Neural progenitor cell (in vitro differentiated cells): ENCODE results near the gene DCAF8L2. TPM values are rescaled to one million over a fixed set of nuclear protein-coding genes. Genes with fewer than 3 reads are reported as not detected.

Source experiments
- DNase-seq: peaks from one replicate; pipeline ENCODE4 v3.0.0-alpha.2; 2016; ENCODE audit warnings: low spot score
- H2AFZ ChIP-seq: fragments of 200-600 bp; sonication (generic); replicated peaks from 2 replicates; pipeline ENCODE4 v1.6.1; 2016; ENCODE audit warnings: antibody characterized with exemption
- H3F3A ChIP-seq: fragments of 200-600 bp; sonication (generic); 2 replicates; pipeline ENCODE4 v1.6.1; 2016; ENCODE audit warnings: antibody characterized with exemption, low read depth
- H3K27ac ChIP-seq: fragments of 200-600 bp; sonication (generic); 2 replicates; pipeline ENCODE4 v1.5.1; 2016; ENCODE audit warnings: mild to moderate bottlenecking
- H3K27me3 ChIP-seq: fragments of 200-600 bp; sonication (generic); 2 replicates; pipeline ENCODE4 v1.6.1; 2016; ENCODE audit warnings: mild to moderate bottlenecking, moderate library complexity
- H3K36me3 ChIP-seq: fragments of 200-600 bp; sonication (generic); 2 replicates; pipeline ENCODE4 v1.5.1; 2016
- H3K4me1 ChIP-seq: fragments of 200-600 bp; sonication (generic); 2 replicates; pipeline ENCODE4 v1.6.1; 2016; ENCODE audit warnings: mixed run types
- H3K4me2 ChIP-seq: fragments of 200-600 bp; sonication (generic); 2 replicates; pipeline ENCODE4 v1.6.1; 2016
- H3K4me3 ChIP-seq: fragments of 200-600 bp; sonication (generic); 2 replicates; pipeline ENCODE4 v1.5.1; 2016
- H3K79me2 ChIP-seq: fragments of 200-600 bp; sonication (generic); 2 replicates; pipeline ENCODE4 v1.6.1; 2016; ENCODE audit warnings: low read depth
- H3K9ac ChIP-seq: fragments of 200-600 bp; sonication (generic); 2 replicates; pipeline ENCODE4 v1.6.1; 2016
- H3K9me3 ChIP-seq: fragments of 200-600 bp; sonication (generic); 2 replicates; pipeline ENCODE4 v1.5.1; 2016; ENCODE audit warnings: low read depth
- H4K20me1 ChIP-seq: fragments of 200-600 bp; sonication (generic); 2 replicates; pipeline ENCODE4 v1.6.1; 2016; ENCODE audit warnings: low read depth
- H3K27ac Mint-ChIP-seq: 3 replicates; pipeline ENCODE4 v1.8.0; 2021; ENCODE audit warnings: mixed read lengths
- H3K27me3 Mint-ChIP-seq: 2 replicates; pipeline ENCODE4 v1.8.0; 2022; ENCODE audit warnings: low read depth, mild to moderate bottlenecking, inconsistent platforms, moderate library complexity, mixed read lengths; ENCODE audit not compliant: insufficient read depth
- H3K36me3 Mint-ChIP-seq: 3 replicates; pipeline ENCODE4 v1.8.0; 2021; ENCODE audit warnings: mixed read lengths
- H3K4me1 Mint-ChIP-seq: 3 replicates; pipeline ENCODE4 v1.8.0; 2021; ENCODE audit warnings: mixed read lengths
- H3K4me3 Mint-ChIP-seq: 3 replicates; pipeline ENCODE4 v1.8.0; 2021; ENCODE audit warnings: mild to moderate bottlenecking, moderate library complexity, mixed read lengths
- H3K9me3 Mint-ChIP-seq: 3 replicates; pipeline ENCODE4 v1.8.0; 2020; ENCODE audit warnings: mixed read lengths
- CTCF ChIP-seq: fragments of 200-600 bp; sonication (generic); IDR thresholded peaks from 2 replicates; pipeline ENCODE4 v1.5.1; 2017; ENCODE audit warnings: antibody characterized with exemption, mild to moderate bottlenecking
- EZH2 ChIP-seq: fragments of 200-600 bp; sonication (generic); IDR thresholded peaks from 2 replicates; pipeline ENCODE4 v1.6.1; 2017; ENCODE audit warnings: antibody characterized with exemption, mild to moderate bottlenecking, moderate library complexity
- EZH2phosphoT487 ChIP-seq: fragments of 200-600 bp; sonication (generic); IDR thresholded peaks from 2 replicates; pipeline ENCODE4 v1.6.1; 2017; ENCODE audit warnings: antibody characterized with exemption
- total RNA-seq: library from RNA; depleted of rRNA; stranded (reverse); fragments of >200 nt; gene quantifications from 2 replicates; pipeline ENCODE4 v1.2.3, GENCODE V29; 2015; ENCODE audit warnings: low replicate concordance

DCAF8L2 gene
- total RNA-seq, 1 donor from 2014 or later = not detected

DNA sequence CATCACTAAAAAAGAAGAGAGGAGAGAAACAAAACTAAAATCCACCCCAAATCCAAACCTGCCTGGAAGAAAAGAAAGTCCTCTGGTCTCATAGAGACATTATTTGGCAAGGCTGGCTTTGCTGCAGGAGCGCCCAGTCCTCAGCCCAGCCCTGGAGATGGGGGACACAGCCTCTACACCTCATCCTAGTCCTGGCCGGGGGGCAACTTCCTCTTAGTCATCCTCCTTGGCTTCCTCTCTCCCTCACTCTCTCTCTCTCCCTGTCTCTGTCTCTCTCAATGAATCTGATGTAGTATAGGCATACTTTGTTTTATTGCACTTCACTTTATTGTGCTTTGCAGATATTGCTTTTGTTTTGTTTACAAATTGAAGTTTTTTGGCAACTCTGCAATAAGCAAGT lies 161.8 kb downstream of the DCAF8L2 start:
- H3K4me1 Mint-ChIP-seq = no peaks in the 10 kb centered on the region
- no peaks in the 10 kb centered on the region for H3K36me3 ChIP-seq
- no peak overlapping the region for H3K27ac ChIP-seq
- no peaks in the 10 kb centered on the region for H3K27me3 ChIP-seq
- H3K4me1 ChIP-seq = no peaks in the 10 kb centered on the region
- no peak for TF ChIP-seq EZH2phosphoT487
- no peak for TF ChIP-seq CTCF
- no peak for TF ChIP-seq EZH2
- no peaks in the 10 kb centered on the region for H3F3A ChIP-seq
- no peaks in the 10 kb centered on the region for H4K20me1 ChIP-seq
- no peak for DNase-seq
- no peaks in the 10 kb centered on the region for H3K27me3 Mint-ChIP-seq
- no peak overlapping the region for H3K4me3 ChIP-seq
- no peak overlapping the region for H3K4me2 ChIP-seq
- peaks cover 4% of the 10 kb centered on the region for H3K9me3 Mint-ChIP-seq
- no peak overlapping the region for H3K9ac ChIP-seq
- no peak overlapping the region for H2AFZ ChIP-seq
- no peak overlapping the region for H3K4me3 Mint-ChIP-seq
- H3K36me3 Mint-ChIP-seq = no peaks in the 10 kb centered on the region
- no peak overlapping the region for H3K27ac Mint-ChIP-seq
- H3K79me2 ChIP-seq = no peaks in the 10 kb centered on the region
- no peaks in the 10 kb centered on the region for H3K9me3 ChIP-seq

- H3K4me2 ChIP-seq = no peak overlapping the region
- H3K27ac ChIP-seq = no peak overlapping the region
- no peak overlapping the region for H3K4me3 ChIP-seq
- no peaks in the 10 kb centered on the region for H3K36me3 ChIP-seq
- Mint-ChIP-seq H3K27me3 (peaks cover 2% of the 10 kb centered on the region), H3K4me1 (no peaks in the 10 kb centered on the region), H3K4me3 (no peak overlapping the region), H3K36me3 (no peaks in the 10 kb centered on the region), H3K27ac (no peak overlapping the region), H3K9me3 (no peaks in the 10 kb centered on the region)
- H2AFZ ChIP-seq = no peak overlapping the region
- H3K79me2 ChIP-seq = no peaks in the 10 kb centered on the region
- H3K27me3 ChIP-seq = no peaks in the 10 kb centered on the region
- no peak for DNase-seq
- H4K20me1 ChIP-seq = no peaks in the 10 kb centered on the region
- no peaks in the 10 kb centered on the region for H3F3A ChIP-seq
- no peaks in the 10 kb centered on the region for H3K9me3 ChIP-seq
- no peaks in the 10 kb centered on the region for H3K4me1 ChIP-seq
- no peak for TF ChIP-seq EZH2
- no peak for TF ChIP-seq CTCF
- no peak for TF ChIP-seq EZH2phosphoT487
- no peak overlapping the region for H3K9ac ChIP-seq
Measured at GRCh38 chrX:27765718-27766117, 175.6 kb downstream of the DCAF8L2 start.

GRCh38 chrX:27767387-27767786 lies 177.2 kb downstream of the DCAF8L2 start:
- TF ChIP-seq EZH2phosphoT487 = no peak
- Histone ChIP-seq H3K4me2 (no peak overlapping the region), H2AFZ (no peak overlapping the region), H4K20me1 (no peaks in the 10 kb centered on the region), H3K4me1 (no peaks in the 10 kb centered on the region), H3K4me3 (no peak overlapping the region), H3F3A (no peaks in the 10 kb centered on the region), H3K79me2 (no peaks in the 10 kb centered on the region), H3K9me3 (no peaks in the 10 kb centered on the region), H3K27me3 (no peaks in the 10 kb centered on the region), H3K9ac (no peak overlapping the region), H3K36me3 (no peaks in the 10 kb centered on the region), H3K27ac (no peak overlapping the region)
- Mint-ChIP-seq H3K4me1 (no peaks in the 10 kb centered on the region), H3K27me3 (peaks cover 2% of the 10 kb centered on the region), H3K36me3 (no peaks in the 10 kb centered on the region), H3K27ac (no peak overlapping the region), H3K9me3 (no peaks in the 10 kb centered on the region), H3K4me3 (no peak overlapping the region)
- DNase-seq = no peak

DNA sequence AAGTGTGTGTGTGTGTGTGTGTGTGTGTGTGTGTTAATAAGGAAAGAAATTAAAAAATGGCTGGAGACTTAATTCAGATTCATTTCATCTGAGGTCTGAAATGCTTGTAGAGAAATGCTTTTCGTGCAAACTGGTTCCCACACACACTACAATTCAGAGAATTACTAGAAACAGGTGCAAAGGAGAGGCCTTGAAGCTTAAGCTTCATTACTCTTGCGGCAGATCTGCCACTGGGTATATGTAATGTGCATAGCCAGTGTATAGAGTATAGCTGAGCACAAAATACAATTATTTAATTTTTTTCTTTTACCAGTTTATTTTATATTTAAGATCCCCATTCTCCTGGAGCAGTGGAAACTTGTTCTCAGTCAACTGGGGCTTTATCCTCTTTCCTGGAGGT lies 185.8 kb downstream of the DCAF8L2 start:
- Histone ChIP-seq H3K79me2 (no peaks in the 10 kb centered on the region), H3K36me3 (no peaks in the 10 kb centered on the region), H3K4me3 (no peak overlapping the region), H3K9me3 (no peaks in the 10 kb centered on the region), H4K20me1 (no peaks in the 10 kb centered on the region), H2AFZ (no peak overlapping the region), H3K4me2 (no peak overlapping the region), H3K27ac (no peak overlapping the region), H3K27me3 (no peaks in the 10 kb centered on the region), H3K9ac (no peak overlapping the region), H3K4me1 (no peaks in the 10 kb centered on the region), H3F3A (no peaks in the 10 kb centered on the region)
- Mint-ChIP-seq H3K27me3 (no peaks in the 10 kb centered on the region), H3K4me1 (no peaks in the 10 kb centered on the region), H3K4me3 (no peak overlapping the region), H3K9me3 (no peaks in the 10 kb centered on the region), H3K27ac (no peak overlapping the region), H3K36me3 (no peaks in the 10 kb centered on the region)
- no peak for TF ChIP-seq EZH2phosphoT487
- TF ChIP-seq CTCF = no peak
- TF ChIP-seq EZH2 = no peak
- no peak for DNase-seq
